ENCODE results near the gene S100A9.

DNA sequence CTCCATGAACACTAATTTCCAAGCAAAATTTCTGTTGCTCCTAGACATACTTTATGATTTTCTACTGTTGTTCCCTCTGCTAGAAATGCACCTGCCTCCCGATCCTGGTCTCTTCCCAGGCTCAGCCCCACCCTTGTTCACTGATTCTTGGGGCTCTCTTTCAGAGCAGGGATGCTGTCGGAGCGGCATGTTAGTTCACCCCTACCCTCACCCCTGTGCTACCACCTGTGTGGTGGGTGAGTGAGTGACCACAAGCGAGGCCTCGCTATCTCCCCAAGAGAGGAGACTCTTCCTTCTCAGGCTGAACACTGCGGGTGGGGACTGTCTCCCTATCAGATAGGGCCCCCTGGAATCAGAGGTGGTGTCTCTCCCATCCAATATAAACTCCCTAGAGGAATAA, 38.1 kb downstream of the S100A9 start:
- TF ChIP-seq, protein P1, sequence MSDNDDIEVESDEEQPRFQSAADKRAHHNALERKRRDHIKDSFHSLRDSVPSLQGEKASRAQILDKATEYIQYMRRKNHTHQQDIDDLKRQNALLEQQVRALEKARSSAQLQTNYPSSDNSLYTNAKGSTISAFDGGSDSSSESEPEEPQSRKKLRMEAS (IDR thresholded peaks at IDR 0.05): no peak
- TF ChIP-seq KDM1A (IDR thresholded peaks at IDR 0.05; ENCODE audit: borderline replicate concordance, low read length) (no peak), ZNF274 (IDR thresholded peaks at IDR 0.05; ENCODE audit: borderline replicate concordance, extremely low read depth, low read length) (no peak), YY1 (IDR thresholded peaks at IDR 0.05; ENCODE audit: low read depth, low read length) (no peak), CBX5 (IDR thresholded peaks at IDR 0.05; ENCODE audit: low read depth, low read length) (no peak), POLR2A (IDR thresholded peaks at IDR 0.05; ENCODE audit: control extremely low read depth in 1 of 2, low read depth in 2 of 2, low read length in 2 of 2) (no peak), SUZ12 (IDR thresholded peaks at IDR 0.05; ENCODE audit: low read length) (no peak), EZH2 (IDR thresholded peaks at IDR 0.05; ENCODE audit: low read depth, low read length, severe bottlenecking) (no peak), BRCA1 (IDR thresholded peaks at IDR 0.05; ENCODE audit: low read depth, low read length) (no peak), RAD21 (IDR thresholded peaks at IDR 0.05 in 1 of 2, conservative IDR thresholded peaks at IDR 0.05 in 1 of 2; ENCODE audit: low read depth in 2 of 2, low read length in 2 of 2) (no peak), EP300 (IDR thresholded peaks at IDR 0.05; ENCODE audit: borderline replicate concordance in 1 of 2, low read depth in 2 of 2, low read length in 2 of 2) (no peak), RFX5 (IDR thresholded peaks at IDR 0.05; ENCODE audit: borderline replicate concordance, low read depth, low read length) (no peak), HDAC2 (IDR thresholded peaks at IDR 0.05; ENCODE audit: borderline replicate concordance in 1 of 2, low read depth in 2 of 2, low read length in 2 of 2) (no peak)
- TF ChIP-seq, protein P2, sequence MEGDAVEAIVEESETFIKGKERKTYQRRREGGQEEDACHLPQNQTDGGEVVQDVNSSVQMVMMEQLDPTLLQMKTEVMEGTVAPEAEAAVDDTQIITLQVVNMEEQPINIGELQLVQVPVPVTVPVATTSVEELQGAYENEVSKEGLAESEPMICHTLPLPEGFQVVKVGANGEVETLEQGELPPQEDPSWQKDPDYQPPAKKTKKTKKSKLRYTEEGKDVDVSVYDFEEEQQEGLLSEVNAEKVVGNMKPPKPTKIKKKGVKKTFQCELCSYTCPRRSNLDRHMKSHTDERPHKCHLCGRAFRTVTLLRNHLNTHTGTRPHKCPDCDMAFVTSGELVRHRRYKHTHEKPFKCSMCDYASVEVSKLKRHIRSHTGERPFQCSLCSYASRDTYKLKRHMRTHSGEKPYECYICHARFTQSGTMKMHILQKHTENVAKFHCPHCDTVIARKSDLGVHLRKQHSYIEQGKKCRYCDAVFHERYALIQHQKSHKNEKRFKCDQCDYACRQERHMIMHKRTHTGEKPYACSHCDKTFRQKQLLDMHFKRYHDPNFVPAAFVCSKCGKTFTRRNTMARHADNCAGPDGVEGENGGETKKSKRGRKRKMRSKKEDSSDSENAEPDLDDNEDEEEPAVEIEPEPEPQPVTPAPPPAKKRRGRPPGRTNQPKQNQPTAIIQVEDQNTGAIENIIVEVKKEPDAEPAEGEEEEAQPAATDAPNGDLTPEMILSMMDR (IDR thresholded peaks at IDR 0.05; ENCODE audit: control extremely low read depth in 1 of 3, insufficient read depth in 1 of 3, low read depth in 1 of 3, low read length in 3 of 3): no peak
